ENCODE measurements around the gene TRABD2A.
"Not testable (repeated sequence)": the region's sequence is repeated elsewhere in the genome, so short reads cannot be mapped to it uniquely, and the experiment has no call there.

TRABD2A gene, protein sequence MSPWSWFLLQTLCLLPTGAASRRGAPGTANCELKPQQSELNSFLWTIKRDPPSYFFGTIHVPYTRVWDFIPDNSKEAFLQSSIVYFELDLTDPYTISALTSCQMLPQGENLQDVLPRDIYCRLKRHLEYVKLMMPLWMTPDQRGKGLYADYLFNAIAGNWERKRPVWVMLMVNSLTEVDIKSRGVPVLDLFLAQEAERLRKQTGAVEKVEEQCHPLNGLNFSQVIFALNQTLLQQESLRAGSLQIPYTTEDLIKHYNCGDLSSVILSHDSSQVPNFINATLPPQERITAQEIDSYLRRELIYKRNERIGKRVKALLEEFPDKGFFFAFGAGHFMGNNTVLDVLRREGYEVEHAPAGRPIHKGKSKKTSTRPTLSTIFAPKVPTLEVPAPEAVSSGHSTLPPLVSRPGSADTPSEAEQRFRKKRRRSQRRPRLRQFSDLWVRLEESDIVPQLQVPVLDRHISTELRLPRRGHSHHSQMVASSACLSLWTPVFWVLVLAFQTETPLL

DNA sequence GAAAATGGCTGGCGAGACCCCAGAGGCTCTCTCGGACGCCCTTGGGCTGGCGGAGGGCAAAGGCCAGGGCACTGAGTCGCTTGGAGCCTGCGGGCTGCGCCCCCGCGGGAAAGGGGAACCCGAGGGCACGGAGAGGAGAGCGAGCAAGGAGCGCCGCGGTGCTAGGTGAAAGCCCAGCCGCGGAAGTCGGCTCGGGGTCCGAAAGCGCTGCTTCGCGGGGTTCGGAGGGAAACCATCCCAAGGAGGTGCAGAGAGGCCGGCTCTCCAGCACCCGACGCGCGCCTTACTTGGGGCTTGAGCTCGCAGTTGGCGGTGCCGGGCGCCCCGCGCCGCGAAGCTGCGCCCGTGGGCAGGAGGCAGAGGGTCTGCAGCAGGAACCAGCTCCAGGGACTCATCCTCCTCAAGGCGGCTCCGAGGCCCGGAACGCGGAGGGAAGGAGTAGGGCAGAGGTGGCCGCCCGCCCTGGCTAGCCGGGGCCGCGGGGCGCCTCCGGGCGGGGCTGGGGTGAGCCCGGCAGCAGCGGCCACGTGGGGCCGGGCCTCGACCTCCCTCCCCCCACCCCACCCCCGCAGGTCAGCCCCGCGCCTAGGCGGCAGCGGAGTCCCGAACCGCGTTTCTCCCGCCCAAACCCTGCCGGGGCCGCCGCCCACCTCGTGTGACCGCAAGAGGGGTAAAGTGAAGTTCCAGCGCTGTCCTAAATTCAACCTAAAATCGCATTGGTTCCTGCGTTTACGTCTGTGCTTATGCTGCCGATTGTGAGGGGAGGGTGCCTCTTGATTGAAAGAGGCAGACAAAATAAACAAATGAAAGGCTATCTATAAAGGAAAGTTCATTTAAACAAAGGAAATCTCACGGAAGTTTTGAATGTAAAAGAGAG lies at the start of gene TRABD2A:
Gene TRABD2A (minus strand): TSS at position 440 of the 877 bp plus-strand sequence. CDS start 45 bp downstream, at position 395.
- no peak for DNase-seq

DNA sequence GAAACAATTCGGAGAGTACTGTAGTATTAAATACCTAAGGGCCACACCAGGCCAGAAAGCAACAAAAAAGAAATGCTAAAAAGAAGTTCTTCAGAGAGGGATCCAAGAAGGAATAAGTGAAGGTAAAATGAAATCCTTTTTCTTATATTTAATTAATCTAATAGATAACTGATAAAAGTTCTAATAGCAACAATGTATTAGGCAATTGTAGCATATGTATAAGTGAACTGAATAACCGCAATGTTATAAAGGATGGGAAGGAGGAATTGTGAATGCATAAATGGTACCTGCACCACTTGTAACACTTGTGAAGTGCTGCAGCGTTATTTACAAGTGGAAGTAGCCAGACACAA lies 46.4 kb upstream of the TRABD2A start:
- no peak for DNase-seq

DNA sequence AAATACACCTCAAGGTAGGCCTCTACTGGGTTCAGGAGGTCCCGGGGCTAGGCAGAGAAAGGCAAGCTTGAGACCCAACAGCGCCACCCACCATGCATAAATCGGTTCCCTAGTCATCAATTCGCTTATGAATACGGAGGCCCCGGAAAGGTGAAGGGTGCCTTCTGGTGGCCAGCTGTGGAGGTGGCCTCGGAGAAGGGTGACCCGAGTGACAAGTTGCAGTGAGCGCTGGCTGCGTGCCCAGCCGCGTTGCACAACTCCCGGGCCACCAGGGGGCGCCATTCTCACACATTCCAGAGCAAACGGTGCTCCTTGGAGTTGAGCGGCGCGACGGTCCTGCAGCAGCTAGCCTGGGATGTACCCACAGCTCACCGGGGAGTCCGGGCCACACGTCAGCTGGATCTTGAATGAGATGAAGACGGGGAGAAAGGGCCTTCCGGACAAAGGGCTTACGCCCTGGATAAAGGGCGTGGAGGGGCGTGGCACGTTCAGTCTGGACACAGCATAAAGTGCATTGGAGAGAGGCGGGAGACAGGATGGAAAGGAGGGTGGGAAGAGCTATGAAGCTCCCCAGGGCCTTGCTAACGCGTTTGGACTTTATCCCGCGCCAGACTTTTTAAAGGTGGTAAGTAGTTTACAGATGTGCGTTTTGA lies 45.0 kb upstream of the TRABD2A start:
- peak; percentile 88 for DNase-seq

DNA sequence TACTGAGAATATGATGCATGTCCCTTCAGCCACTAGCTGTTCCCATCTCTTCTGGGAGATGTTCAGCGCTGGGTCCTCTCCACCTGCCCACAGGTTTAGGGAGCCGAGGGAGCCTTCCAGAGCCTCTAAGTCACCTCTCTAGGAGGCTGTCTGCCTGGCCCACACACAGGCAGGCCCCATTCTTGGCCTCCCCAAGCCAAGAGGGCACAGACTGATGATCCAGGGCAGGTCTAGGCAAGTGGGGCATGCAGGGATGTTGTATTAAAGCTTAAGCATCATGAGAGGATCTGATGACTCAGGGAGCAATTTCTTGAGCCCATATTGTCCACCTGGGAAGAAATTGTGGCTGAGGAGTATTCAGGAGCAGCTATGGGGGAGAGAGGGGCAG lies 44.4 kb upstream of the TRABD2A start:
- no peak for DNase-seq

DNA sequence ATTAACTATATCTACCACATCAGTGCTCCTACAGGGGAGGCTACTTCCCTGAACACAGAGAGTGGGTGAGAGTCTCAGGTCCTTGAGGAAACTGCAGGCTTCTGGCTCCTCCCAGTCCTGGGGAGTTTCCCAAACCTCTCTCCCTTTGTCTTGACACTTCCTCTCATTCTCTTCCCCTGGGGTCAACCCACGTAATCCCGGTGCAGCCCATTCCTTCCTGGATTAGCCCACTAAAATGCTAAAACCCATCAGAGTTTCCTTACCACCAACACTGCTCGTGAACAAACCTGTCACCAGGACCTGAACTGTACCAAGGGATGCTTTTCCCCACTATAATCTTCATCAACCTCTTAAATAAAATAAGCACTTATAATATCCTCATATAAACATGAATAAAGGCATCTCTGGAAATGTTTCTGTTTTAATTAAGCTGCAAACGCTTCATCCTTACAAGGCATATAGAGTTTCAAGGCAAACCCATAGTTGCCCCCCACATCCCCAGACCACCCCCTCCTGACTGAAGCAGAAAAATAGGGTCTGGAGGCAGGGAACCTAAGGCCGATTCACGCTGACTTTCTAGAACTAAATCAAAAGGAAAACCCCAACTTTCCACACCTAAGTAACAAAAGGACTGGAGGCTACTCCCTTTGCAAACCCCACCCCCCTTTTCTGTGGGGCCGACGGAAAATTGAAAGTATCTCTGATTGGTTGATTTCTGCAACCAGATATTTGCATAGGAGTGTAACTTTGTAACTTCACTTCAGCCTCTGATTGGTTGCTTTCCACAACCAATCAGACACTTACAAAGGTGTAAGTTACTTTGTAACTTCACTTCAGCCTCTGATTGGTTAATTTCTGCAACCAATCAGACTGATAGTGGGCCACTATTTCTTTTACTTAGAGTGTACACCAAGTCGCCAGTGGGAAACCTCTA lies 43.6 kb upstream of the TRABD2A start:
- no peak for DNase-seq

DNA sequence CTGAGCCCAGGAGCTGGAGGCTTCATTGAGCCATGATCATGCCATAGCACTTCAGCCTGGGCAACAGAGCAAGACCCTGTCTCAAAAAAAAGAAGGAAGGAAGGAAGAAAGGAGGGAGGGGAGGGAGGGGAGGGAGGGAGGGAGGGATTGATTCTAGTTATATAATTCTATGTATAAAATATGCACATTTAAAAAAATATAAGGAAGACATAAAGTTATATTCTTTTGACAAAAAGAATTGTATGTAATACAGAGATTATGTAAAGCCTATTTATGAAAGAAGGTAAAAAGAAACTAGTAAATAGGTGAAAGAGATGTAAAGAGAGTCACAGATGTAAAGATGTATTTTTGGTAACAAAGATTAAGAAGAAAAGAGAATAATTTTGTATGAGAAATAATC lies 42.1 kb upstream of the TRABD2A start:
- DNase-seq: no peak

DNA sequence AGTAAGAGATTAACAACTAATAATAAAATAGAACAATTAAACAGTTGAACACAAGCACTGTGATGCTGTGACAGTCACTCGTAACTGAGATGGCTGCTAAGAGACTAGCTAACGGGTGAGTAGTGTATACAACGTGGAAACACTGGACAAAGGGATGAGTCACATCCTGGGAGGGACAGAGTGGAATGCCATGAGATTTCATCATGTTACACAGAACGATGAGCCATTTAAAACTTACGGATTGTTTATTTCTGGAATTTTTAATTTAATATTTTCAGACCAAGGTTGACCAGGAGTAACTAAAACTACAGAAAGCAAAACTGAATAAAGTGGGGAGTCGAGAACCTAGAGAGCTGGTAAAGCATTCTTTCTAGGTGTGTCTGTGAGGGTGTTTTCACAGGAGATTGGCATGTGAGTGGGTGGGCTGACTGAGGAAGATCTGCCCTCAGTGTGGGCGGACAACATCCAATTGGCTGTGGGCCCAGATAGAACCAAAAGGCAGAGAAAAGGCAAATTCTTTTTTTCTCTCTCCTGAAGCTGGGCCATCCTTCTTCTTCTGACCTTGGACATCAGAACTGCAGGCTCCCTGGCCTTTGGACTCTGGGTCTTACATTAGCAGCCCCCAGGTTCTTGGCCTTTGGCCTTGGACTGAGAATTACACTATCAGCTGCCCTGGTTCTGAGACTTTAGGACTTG lies 39.1 kb upstream of the TRABD2A start:
- no peak for DNase-seq

DNA sequence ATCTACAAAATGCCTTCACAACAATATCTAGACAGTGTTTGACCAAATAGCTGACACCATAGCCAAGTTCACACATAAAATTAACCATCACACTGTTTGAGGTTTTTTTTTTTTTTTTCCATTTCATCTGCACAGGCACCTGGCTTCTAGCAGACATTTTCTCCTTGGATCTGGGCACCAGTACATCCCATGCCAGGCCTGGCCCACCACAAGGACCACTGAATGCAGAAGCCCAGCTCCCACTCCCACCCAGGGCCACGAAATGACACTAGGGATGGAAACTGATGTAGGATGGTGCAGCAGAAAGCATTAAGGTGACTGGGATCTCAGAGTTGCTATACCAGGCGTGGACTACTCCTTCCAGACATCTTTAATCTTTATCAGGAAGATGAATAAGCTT lies 37.5 kb upstream of the TRABD2A start:
- no peak for DNase-seq

DNA sequence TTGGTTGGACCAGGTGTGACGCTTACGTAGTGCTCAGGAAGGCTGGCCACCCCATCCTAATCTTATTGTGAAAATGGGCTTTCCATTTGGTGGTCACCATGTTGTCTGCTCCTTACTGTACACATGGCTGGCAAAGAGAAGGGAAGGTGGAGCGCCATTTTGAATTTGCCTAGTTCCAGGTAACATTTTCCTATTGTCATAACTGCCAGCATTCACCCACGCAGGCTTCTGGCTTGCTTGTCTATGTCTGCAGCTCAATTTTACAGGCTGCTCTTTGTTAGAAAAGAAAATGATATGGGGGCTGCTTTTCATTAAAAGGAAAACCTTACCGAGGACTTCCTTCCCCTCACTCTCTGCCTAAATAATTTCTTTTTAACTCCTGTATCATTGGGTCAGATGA lies 36.9 kb upstream of the TRABD2A start:
- not testable (repeated sequence) for DNase-seq

DNA sequence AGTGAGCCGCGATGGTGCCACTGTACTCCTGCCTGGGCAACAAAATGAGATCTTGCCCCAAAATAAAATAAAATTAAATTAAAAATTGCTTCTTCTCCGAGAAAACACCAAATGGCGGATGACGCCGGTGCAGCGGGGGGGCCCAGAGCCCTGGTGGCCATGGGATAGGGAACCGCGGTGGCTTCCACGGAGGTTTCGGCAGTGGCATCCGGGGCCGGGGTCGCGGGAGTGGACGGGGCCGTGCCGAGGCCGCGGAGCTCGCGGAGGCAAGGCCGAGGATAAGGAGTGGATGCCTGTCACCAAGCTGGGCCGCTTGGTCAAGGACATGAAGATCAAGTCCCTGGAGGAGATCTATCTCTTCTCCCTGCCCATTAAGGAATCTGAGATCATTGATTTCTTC lies 34.8 kb upstream of the TRABD2A start:
- not testable (repeated sequence) for DNase-seq

DNA sequence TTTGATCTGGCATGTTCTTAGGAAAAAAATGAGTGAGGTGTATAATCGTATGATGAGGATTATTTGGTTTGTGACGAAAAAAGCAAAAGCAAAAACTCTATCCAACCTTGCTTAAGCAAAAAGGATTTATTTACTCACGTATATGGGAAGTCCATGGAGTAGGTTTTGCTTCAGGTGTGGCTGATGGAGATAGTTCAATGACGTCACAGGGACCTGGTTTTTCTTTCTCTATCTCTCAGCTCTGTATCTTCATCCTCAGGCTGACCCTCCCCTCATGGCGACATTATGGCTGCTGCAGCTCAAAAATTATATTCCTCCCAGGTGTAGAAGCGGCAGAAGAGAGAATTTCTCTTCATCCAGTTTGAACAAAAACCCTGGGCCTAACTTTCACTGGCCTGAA lies 33.5 kb upstream of the TRABD2A start:
- DNase-seq: no peak

DNA sequence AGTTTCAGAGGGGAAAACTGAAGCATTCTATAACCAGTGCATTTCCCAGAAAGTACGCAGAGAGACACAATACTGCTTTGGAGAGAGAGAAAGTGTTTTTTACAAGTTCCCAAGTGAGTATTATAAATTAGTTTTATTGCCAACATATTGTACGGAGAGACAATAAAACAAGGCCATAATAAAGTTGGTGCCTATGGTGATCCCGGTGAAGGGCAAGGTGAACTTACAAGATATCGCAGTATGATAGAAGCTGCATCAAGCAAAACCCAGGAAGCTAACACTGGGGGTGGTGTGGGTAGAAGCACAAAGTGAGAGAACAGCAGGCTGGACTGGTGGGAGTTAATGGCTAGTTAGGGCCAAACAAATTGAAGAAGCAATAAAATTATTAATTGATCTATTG lies 32.1 kb upstream of the TRABD2A start:
- no peak for DNase-seq

DNA sequence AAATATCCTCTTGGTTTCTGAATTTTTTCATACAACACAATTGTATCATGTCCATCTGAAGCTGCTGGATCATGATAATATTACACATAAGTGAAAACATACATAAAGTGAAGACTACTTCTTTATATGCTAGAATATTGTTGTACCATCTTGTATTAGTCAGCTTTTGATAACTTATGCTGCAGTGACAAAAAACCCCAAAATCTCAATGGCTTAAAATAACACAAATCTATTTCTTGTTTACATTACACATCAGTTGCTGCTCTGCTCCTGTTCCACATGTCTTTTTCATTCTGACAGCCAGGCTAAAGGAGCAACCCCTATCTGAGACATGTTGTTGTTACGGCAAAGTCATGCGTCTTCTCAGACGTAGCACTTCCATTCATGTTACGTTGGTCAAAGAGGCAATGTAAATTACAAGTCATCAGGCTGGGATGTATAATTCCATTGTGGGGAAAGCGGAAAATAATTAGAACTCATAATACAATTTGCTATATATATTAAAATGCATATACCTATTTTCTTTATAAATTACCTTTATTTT lies 30.3 kb upstream of the TRABD2A start:
- no peak for DNase-seq

DNA sequence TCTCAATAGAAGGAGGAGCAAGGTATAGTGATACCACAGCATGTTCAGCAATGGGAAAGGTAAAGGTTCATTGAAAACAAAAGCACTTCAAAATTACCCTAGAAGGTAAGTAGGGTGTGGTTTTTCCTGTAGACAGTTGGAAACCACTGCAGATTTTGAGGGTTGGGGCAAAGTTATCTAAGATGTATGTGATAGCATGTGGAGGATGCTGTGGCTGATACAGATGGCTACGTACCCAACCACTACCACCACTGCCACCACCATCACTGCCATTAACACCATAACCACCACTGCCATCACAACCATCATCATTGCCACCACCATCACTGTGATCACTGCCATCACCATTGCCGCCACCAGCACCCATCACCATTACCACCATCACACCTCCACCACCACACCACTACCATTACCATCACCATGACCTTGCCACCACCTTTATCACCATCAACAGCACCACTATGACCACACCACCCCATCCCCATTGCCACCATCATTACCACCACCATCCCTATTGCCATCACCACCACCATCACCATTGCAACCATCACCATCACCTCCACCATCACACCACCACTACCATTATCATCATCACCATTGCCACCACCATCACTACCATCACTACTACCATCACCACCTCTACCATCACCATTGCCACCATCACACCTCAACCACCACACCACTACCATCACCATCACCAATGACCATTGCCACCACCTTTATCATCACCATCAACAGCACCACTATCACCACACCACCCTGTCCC lies 28.2 kb upstream of the TRABD2A start:
- no peak for DNase-seq

DNA sequence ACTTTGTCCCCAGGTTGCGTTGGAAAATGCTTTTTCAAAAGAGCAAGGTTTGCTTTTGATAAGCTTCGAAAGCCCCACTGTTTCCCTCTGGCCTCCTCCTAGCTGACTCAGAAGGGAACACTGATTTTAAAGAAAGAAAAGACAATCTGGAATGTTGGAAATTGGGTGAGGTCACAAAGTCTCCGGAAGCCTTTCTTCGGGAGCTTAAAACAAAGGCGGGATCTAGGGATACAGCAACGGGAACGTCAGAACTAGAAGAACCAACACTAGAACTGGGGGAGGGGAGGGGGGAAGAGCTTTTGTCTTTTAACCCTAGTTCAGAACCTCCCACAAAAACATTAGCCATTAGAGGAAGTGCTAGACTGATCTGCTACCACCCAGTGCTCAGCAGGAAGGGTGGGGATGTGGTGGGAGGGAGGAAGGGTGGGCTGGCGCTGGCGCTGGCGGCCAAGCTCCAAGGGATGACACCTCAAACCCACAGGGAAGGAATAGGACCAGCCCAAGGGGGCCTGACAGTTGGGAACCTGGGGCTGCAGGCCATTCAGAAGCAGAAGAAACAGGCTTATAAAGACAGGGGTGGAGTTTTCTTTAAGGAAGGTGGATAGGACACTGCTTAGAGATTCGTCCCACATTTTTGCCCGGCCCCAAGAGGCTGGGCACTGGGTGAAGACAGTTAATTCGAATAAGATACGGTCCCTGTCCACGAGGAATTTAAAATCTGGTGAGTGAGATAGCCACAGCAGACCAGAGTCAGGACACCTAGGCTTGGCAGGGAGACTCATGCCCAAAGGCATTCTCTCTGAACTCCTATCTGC lies 26.2 kb upstream of the TRABD2A start:
- DNase-seq: peak; percentile 15

DNA sequence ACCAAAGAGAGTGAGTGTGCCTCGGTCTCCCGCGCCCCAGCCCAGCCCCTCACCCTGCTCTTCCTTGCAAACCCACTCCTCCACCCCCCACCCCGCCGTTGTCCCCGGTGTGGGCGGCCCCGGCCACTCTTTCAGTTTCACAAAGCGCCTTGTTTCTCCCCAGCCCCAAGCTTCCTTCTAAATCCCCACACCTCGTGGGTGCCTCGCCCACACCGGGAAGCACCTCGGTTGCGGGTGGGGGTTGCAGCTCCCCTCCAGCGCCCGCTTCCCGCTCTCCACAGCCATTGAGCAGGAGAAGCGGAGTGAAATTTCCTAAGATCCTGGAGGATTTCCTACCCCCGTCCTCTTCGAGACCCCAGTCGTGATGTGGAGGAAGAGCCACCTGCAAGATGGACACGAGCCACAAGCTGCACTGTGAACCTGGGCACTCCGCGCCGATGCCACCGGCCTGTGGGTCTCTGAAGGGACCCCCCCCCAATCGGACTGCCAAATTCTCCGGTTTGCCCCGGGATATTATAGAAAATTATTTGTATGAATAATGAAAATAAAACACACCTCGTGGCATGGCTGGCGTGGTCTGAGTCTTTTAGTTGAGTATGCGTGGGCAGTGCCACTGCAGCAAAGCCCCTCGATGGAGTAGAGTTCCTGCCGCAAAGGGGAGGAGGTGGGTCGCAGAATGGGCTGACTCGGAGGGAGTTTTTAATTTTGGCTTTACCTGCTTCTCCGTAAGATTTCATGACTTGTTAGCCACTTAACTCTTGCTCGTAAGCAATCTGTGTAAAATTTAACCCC lies 25.4 kb upstream of the TRABD2A start:
- no peak for DNase-seq

DNA sequence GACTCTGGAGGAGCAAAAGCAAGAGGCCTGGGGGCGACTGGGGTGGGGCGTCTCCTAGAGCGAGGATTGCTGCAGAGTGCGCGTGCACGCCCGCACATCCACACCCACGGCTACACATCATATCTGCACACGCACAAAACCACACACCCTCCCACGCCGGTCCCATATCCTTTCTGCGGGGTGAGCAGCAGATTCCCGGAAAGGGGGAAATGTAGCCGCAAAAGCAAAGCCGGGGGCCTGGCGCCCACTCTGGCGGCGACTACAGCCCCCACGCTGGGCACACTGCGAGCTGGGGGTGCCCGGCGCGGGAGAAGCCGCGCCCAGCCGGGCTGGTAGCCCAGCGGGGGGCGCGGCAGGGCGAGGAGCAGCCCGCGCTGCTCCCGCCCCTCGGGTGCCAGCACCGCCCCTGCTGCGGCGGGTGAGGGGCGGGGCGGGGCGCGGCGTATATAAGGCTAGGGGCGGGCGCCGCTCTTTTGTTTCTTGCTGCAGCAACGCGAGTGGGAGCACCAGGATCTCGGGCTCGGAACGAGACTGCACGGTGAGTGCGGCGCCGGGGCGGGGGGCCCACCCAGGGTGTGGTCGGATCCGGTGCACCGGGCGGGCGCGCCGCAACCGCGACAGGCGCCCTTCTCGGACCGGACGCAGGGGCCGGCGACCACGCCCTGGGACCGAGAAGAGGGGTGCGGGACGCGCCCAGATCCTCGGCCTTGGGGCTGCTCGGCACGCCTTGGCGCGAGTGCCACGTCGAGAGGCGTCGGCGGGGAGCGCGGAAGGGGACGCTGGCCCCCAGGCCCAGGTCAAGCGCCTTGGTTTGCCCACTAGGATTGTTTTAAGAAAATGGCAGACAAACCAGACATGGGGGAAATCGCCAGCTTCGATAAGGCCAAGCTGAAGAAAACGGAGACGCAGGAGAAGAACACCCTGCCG lies 24.6 kb upstream of the TRABD2A start, which contains the start of gene TMSB10:
Gene TMSB10 (plus strand): TSS at position 476 of the 927 bp plus-strand sequence.
- DNase-seq: peak; percentile 65

All from NCI-H1694 treated with DMSO at 0.1 percent for 48 hours (cell line).